Measurements from ENCODE around the gene GINS3.

- TF ChIP-seq, protein P1, sequence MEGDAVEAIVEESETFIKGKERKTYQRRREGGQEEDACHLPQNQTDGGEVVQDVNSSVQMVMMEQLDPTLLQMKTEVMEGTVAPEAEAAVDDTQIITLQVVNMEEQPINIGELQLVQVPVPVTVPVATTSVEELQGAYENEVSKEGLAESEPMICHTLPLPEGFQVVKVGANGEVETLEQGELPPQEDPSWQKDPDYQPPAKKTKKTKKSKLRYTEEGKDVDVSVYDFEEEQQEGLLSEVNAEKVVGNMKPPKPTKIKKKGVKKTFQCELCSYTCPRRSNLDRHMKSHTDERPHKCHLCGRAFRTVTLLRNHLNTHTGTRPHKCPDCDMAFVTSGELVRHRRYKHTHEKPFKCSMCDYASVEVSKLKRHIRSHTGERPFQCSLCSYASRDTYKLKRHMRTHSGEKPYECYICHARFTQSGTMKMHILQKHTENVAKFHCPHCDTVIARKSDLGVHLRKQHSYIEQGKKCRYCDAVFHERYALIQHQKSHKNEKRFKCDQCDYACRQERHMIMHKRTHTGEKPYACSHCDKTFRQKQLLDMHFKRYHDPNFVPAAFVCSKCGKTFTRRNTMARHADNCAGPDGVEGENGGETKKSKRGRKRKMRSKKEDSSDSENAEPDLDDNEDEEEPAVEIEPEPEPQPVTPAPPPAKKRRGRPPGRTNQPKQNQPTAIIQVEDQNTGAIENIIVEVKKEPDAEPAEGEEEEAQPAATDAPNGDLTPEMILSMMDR (conservative IDR thresholded peaks at IDR 0.05; ENCODE audit: low read depth, low read length): no peak
- TF ChIP-seq EZH2 (IDR thresholded peaks at IDR 0.05; ENCODE audit: borderline replicate concordance, low read depth, low read length, poor library complexity, severe bottlenecking): no peak
These were observed 60.4 kb downstream of the GINS3 start for GRCh38 chr16:58452640-58453039.

Measured in A673 (cell line).